ENCODE results near the gene MDP1. TPM values are rescaled to one million over a fixed set of nuclear protein-coding genes. Genes with fewer than 3 reads are reported as not detected.

Gene MDP1
- total and polyA plus RNA-seq, 2 experiments from 2014 or later: 9.8 to 31.1 TPM

GRCh38 chr14:24234095-24235005 lies 18.5 kb upstream of the MDP1 start:
- no peak overlapping the region for H3K4me2 ChIP-seq
- H3K36me3 ChIP-seq (ENCODE audit: insufficient read depth): peaks cover 17% of the 10 kb centered on the region; the same call in 1 of the 2 replicates
- no peaks in the 10 kb centered on the region for H3K27me3 ChIP-seq (ENCODE audit: insufficient read depth)
- peaks cover 3% of the 10 kb centered on the region for H4K20me1 ChIP-seq (replicated peaks; ENCODE audit: insufficient read depth)
- H3K4me1 ChIP-seq (ENCODE audit: insufficient read depth): peaks cover 15% of the 10 kb centered on the region
- peaks cover 17% of the 10 kb centered on the region for H3K4me1 Mint-ChIP-seq
- peak overlapping the region; percentile 91 for H3K4me3 Mint-ChIP-seq
- peaks cover 39% of the 10 kb centered on the region for H3K36me3 Mint-ChIP-seq (ENCODE audit: low read depth)
- no peak for ATAC-seq
- TF ChIP-seq CTCF (conservative IDR thresholded peaks at IDR 0.05; ENCODE audit: low read depth in 2 of 2) (no peak), STAT1 (IDR thresholded peaks at IDR 0.05; ENCODE audit: unreplicated experiment) (no peak), ETS1 (IDR thresholded peaks at IDR 0.05) (no peak), EZH2phosphoT487 (IDR thresholded peaks at IDR 0.05; ENCODE audit: unreplicated experiment) (no peak), REST (IDR thresholded peaks at IDR 0.05; ENCODE audit: unreplicated experiment) (no peak), NANOG (IDR thresholded peaks at IDR 0.05; ENCODE audit: borderline replicate concordance) (no peak), POLR2AphosphoS5 (IDR thresholded peaks at IDR 0.05; ENCODE audit: low read depth) (no peak), ZNF331 (CRISPR knock-in tag; IDR thresholded peaks at IDR 0.05; ENCODE audit: low read depth) (no peak), ZNF114 (CRISPR knock-in tag; IDR thresholded peaks at IDR 0.05) (no peak), CREB1 (CRISPR knock-in tag; IDR thresholded peaks at IDR 0.05; ENCODE audit: low read depth) (no peak)
- TF ChIP-seq, protein P1, sequence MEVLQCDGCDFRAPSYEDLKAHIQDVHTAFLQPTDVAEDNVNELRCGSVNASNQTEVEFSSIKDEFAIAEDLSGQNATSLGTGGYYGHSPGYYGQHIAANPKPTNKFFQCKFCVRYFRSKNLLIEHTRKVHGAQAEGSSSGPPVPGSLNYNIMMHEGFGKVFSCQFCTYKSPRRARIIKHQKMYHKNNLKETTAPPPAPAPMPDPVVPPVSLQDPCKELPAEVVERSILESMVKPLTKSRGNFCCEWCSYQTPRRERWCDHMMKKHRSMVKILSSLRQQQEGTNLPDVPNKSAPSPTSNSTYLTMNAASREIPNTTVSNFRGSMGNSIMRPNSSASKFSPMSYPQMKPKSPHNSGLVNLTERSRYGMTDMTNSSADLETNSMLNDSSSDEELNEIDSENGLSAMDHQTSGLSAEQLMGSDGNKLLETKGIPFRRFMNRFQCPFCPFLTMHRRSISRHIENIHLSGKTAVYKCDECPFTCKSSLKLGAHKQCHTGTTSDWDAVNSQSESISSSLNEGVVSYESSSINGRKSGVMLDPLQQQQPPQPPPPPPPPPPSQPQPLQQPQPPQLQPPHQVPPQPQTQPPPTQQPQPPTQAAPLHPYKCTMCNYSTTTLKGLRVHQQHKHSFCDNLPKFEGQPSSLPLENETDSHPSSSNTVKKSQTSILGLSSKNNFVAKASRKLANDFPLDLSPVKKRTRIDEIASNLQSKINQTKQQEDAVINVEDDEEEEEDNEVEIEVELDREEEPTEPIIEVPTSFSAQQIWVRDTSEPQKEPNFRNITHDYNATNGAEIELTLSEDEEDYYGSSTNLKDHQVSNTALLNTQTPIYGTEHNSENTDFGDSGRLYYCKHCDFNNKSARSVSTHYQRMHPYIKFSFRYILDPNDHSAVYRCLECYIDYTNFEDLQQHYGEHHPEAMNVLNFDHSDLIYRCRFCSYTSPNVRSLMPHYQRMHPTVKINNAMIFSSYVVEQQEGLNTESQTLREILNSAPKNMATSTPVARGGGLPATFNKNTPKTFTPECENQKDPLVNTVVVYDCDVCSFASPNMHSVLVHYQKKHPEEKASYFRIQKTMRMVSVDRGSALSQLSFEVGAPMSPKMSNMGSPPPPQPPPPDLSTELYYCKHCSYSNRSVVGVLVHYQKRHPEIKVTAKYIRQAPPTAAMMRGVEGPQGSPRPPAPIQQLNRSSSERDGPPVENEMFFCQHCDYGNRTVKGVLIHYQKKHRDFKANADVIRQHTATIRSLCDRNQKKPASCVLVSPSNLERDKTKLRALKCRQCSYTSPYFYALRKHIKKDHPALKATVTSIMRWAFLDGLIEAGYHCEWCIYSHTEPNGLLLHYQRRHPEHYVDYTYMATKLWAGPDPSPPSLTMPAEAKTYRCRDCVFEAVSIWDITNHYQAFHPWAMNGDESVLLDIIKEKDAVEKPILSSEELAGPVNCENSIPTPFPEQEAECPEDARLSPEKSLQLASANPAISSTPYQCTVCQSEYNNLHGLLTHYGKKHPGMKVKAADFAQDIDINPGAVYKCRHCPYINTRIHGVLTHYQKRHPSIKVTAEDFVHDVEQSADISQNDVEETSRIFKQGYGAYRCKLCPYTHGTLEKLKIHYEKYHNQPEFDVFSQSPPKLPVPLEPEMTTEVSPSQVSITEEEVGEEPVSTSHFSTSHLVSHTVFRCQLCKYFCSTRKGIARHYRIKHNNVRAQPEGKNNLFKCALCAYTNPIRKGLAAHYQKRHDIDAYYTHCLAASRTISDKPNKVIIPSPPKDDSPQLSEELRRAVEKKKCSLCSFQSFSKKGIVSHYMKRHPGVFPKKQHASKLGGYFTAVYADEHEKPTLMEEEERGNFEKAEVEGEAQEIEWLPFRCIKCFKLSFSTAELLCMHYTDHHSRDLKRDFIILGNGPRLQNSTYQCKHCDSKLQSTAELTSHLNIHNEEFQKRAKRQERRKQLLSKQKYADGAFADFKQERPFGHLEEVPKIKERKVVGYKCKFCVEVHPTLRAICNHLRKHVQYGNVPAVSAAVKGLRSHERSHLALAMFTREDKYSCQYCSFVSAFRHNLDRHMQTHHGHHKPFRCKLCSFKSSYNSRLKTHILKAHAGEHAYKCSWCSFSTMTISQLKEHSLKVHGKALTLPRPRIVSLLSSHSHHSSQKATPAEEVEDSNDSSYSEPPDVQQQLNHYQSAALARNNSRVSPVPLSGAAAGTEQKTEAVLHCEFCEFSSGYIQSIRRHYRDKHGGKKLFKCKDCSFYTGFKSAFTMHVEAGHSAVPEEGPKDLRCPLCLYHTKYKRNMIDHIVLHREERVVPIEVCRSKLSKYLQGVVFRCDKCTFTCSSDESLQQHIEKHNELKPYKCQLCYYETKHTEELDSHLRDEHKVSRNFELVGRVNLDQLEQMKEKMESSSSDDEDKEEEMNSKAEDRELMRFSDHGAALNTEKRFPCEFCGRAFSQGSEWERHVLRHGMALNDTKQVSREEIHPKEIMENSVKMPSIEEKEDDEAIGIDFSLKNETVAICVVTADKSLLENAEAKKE (CRISPR knock-in tag; IDR thresholded peaks at IDR 0.05): no peak
- H3K79me2 ChIP-seq (replicated peaks; ENCODE audit: insufficient read depth): peaks cover 39% of the 10 kb centered on the region
- H3K27ac Mint-ChIP-seq: no peak overlapping the region
- H2AFZ ChIP-seq: no peak overlapping the region
- no peak overlapping the region for H3K4me3 ChIP-seq
- peaks cover 7% of the 10 kb centered on the region for H3K27me3 Mint-ChIP-seq (ENCODE audit: insufficient read depth, low read depth, poor library complexity)
- H3K9me2 ChIP-seq (ENCODE audit: insufficient read depth): no peaks in the 10 kb centered on the region
- no peaks in the 10 kb centered on the region for H3K9me3 Mint-ChIP-seq
- H3F3A ChIP-seq (replicated peaks; ENCODE audit: low read depth): peaks cover 7% of the 10 kb centered on the region; the same call in 1 of the 2 replicates
- no peak for DNase-seq (ENCODE audit: low spot score)
- H3K27ac ChIP-seq (ENCODE audit: low read depth): no peak overlapping the region
